Measurements from ENCODE around the gene DNER. TPM values are rescaled to one million over a fixed set of nuclear protein-coding genes. Genes with fewer than 3 reads are reported as not detected.
"Not testable (repeated sequence)": the region's sequence is repeated elsewhere in the genome, so short reads cannot be mapped to it uniquely, and the experiment has no call there.

Gene DNER
- total and polyA plus RNA-seq, 2 of the 13 experiments (the other 11 are each of a cell fraction or from before 2014, with no cell fraction given) = not detected

DNA sequence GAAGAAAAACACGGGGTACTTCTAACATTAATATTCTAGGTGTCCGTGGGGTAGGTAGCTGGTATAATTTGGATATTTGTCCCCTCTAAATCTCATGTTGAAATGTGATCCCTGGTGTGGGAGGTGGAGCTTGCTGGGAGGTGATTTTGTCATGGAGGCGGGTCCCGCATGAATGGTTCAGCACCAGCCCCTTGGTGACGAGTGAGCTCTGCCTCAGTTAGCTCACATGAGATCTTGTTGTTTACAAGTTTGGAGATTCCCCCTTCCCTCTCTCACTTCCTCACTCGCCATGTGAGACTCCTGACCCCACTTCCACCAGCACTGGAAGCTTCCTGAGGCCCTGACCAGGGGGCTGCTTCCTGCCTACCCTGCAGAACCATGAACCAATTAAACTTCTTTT lies 35.4 kb upstream of the DNER start (continued):
- TF ChIP-seq PHF8 (CRISPR knock-in tag; IDR thresholded peaks at IDR 0.05) (no peak), ZNF781 (CRISPR knock-in tag; IDR thresholded peaks at IDR 0.05; ENCODE audit: borderline replicate concordance, not compliant biosample characterization) (no peak), ARID3A (IDR thresholded peaks at IDR 0.05; ENCODE audit: low read depth, low read length) (no peak), ZMYM3 (CRISPR knock-in tag; IDR thresholded peaks at IDR 0.05) (no peak), MTA3 (CRISPR knock-in tag; IDR thresholded peaks at IDR 0.05) (no peak), FLYWCH1 (CRISPR knock-in tag; IDR thresholded peaks at IDR 0.05) (no peak)

DNA sequence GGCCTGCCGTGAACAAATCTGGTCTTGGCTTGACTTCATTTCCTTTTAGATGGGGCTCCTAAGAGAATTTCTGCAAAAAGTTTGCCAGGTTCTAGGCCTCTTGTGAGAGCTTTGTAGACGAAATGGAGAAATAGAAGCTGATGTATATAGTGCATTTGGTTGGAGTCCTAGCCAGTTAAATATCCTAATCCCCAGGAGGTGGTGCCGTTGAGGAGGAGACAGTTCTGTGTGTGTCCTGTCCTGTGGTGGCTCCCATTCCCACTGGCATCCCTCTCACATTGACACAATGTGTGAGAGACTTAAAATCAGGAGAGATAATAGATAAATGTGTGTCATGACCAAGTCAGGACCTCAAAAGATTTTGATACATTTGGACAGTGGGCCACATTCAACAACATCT lies 34.6 kb upstream of the DNER start:
- no peaks in the 10 kb centered on the region for H3K36me3 ChIP-seq (replicated peaks in 1 of 2; ENCODE audit: control insufficient read depth in 1 of 2, insufficient read depth in 2 of 2, low read length in 2 of 2)
- H3K4me1 ChIP-seq (ENCODE audit: insufficient read depth, low read length) = peaks cover 21% of the 10 kb centered on the region
- H3K4me2 ChIP-seq (ENCODE audit: low read depth, low read length) = no peak overlapping the region
- no peaks in the 10 kb centered on the region for H3K79me2 ChIP-seq (ENCODE audit: insufficient read depth, low read length)
- ChIA-PET POLR2A (no interaction called here), CTCF (ENCODE audit: low intra/inter-chr PET ratio, low total read pairs) (no interaction called here)
- ATAC-seq (peak; percentile 52), FAIRE-seq (no peak), DNase-seq (ENCODE audit: low spot score) (no peak)
- no peaks in the 10 kb centered on the region for H4K20me1 ChIP-seq (ENCODE audit: insufficient read depth, low read length)
- H3K9me3 ChIP-seq (ENCODE audit: low read length) = no peaks in the 10 kb centered on the region
- TF ChIP-seq, protein P1, sequence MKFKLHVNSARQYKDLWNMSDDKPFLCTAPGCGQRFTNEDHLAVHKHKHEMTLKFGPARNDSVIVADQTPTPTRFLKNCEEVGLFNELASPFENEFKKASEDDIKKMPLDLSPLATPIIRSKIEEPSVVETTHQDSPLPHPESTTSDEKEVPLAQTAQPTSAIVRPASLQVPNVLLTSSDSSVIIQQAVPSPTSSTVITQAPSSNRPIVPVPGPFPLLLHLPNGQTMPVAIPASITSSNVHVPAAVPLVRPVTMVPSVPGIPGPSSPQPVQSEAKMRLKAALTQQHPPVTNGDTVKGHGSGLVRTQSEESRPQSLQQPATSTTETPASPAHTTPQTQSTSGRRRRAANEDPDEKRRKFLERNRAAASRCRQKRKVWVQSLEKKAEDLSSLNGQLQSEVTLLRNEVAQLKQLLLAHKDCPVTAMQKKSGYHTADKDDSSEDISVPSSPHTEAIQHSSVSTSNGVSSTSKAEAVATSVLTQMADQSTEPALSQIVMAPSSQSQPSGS (CRISPR knock-in tag; IDR thresholded peaks at IDR 0.05) = no peak
- TF ChIP-seq, protein P2, sequence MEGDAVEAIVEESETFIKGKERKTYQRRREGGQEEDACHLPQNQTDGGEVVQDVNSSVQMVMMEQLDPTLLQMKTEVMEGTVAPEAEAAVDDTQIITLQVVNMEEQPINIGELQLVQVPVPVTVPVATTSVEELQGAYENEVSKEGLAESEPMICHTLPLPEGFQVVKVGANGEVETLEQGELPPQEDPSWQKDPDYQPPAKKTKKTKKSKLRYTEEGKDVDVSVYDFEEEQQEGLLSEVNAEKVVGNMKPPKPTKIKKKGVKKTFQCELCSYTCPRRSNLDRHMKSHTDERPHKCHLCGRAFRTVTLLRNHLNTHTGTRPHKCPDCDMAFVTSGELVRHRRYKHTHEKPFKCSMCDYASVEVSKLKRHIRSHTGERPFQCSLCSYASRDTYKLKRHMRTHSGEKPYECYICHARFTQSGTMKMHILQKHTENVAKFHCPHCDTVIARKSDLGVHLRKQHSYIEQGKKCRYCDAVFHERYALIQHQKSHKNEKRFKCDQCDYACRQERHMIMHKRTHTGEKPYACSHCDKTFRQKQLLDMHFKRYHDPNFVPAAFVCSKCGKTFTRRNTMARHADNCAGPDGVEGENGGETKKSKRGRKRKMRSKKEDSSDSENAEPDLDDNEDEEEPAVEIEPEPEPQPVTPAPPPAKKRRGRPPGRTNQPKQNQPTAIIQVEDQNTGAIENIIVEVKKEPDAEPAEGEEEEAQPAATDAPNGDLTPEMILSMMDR (CRISPR knock-in tag; IDR thresholded peaks at IDR 0.05) = peak; percentile 18; the same call in 1 of the 2 replicates
- no peak for TF ChIP-seq ZNF710 (CRISPR knock-in tag; IDR thresholded peaks at IDR 0.05; ENCODE audit: borderline replicate concordance)
- BruUV-seq (replicated peaks) = no TSS peak
- no peak overlapping the region for H3K4me3 ChIP-seq (replicated peaks in 1 of 3; ENCODE audit: insufficient read depth in 1 of 3, low read depth in 2 of 3, low read length in 3 of 3)
- H3K9ac ChIP-seq (ENCODE audit: insufficient read depth, low read depth, low read length) = no peak overlapping the region
- in situ Hi-C loops (cut with HindIII; ENCODE audit: extremely low pct_ligation_motif_present, low pct_unique_long_range_greater_than_20kb) (no loop called here), intact Hi-C loops (cut with micrococcal nuclease; ENCODE audit: unreplicated experiment) (no loop called here)
- H3K27ac ChIP-seq (ENCODE audit: extremely low read length, insufficient read depth, low read length) = no peak overlapping the region
- 32% methylated on average over 3 of the region's 3 CpGs for WGBS (ENCODE audit: low lambda C conversion rate)
- no peaks in the 10 kb centered on the region for H3K27me3 ChIP-seq (ENCODE audit: control insufficient read depth in 1 of 2, insufficient read depth in 2 of 2, low read length in 2 of 2)
- no peak overlapping the region for H2AFZ ChIP-seq (ENCODE audit: low read length)

DNA sequence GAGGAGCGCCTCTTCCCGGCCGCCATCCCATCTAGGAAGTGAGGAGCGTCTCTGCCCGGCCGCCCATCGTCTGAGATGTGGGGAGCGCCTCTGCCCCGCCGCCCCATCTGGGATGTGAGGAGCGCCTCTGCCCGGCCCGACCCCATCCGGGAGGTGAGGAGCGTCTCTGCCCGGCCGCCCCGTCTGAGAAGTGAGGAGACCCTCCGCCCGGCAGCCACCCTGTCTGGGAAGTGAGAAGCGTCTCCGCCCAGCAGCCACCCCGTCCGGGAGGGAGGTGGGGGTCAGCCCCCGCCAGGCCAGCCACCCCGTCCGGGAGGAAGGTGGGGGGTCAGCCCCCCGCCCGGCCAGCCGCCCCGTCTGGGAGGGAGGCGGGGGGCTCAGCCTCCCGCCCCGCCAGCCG lies 28.3 kb upstream of the DNER start:
- H3K4me1 ChIP-seq (ENCODE audit: insufficient read depth, low read length); H3K9ac ChIP-seq (ENCODE audit: insufficient read depth, low read depth, low read length); CTCF ChIA-PET (ENCODE audit: low intra/inter-chr PET ratio, low total read pairs); H3K27ac ChIP-seq (ENCODE audit: extremely low read length, insufficient read depth, low read length); H3K79me2 ChIP-seq (ENCODE audit: insufficient read depth, low read length); POLR2A ChIA-PET; H3K4me2 ChIP-seq (ENCODE audit: low read depth, low read length); H2AFZ ChIP-seq (ENCODE audit: low read length); H3K36me3 ChIP-seq (replicated peaks in 1 of 2; ENCODE audit: control insufficient read depth in 1 of 2, insufficient read depth in 2 of 2, low read length in 2 of 2); DNase-seq (ENCODE audit: low spot score); H3K4me3 ChIP-seq (replicated peaks in 1 of 3; ENCODE audit: insufficient read depth in 1 of 3, low read depth in 2 of 3, low read length in 3 of 3); intact Hi-C loops (cut with micrococcal nuclease; ENCODE audit: unreplicated experiment); H4K20me1 ChIP-seq (ENCODE audit: insufficient read depth, low read length); ATAC-seq; in situ Hi-C loops (cut with HindIII; ENCODE audit: extremely low pct_ligation_motif_present, low pct_unique_long_range_greater_than_20kb); BruUV-seq (replicated peaks); FAIRE-seq; H3K9me3 ChIP-seq (ENCODE audit: low read length); H3K27me3 ChIP-seq (ENCODE audit: control insufficient read depth in 1 of 2, insufficient read depth in 2 of 2, low read length in 2 of 2): not testable (repeated sequence)
- WGBS (ENCODE audit: low lambda C conversion rate) = 97% methylated on average over 11 of the region's 35 CpGs

Data from HepG2 (cell line).